GM18508 (cell line): ENCODE data around the gene GASK1A.

Experiments used
- ATAC-seq: cut with Tn5 transposase; IDR thresholded peaks from one replicate; pipeline ENCODE4 v1.9.1; 2021; ENCODE audit warnings: moderate number of reproducible peaks; ENCODE audit not compliant: insufficient read depth, unreplicated experiment

GASK1A gene

DNA sequence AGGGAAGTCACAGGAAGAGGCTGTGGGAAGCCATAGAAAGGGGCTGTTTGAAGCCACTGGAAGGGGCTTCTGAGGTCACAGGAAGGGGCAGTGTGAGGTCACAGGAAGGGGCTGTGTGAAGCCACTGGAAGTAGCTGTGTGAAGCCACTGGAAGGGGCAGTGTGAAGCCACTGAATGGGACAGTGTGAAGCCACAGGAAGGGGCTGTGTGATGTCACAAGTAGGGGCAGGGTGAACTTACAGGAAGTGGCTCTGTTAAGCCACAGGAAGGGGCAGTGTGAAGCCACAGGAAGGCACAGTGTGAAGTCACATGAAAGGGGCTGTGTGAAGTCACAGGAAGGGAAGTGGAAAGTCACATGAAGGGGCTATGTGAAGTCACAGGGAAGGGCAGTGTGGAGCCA lies 33.1 kb downstream of the GASK1A start:
- no peak for ATAC-seq

DNA sequence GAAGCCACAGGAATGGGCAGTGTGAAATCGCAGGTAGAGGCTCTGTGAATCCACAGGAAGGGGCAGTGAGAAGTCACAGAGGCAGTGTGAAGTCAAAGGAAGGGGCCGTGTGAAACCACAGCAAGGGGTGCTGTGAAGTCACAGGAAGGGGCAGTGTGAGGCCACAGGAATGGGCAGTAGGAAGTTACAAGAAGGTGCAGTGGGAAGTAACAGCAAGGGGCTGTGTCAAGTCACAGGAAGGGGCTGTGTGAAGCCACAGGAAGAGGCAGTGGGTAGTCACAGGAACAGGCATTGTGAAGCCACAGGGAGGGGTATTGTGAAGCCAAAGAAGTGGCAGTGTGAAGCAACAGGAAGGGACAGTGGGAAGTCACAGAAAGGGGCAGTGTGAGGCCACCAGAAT lies 34.1 kb downstream of the GASK1A start:
- ATAC-seq: no peak

GRCh38 chr3:43013743-43014155 lies 34.6 kb downstream of the GASK1A start:
- no peak for ATAC-seq

- ATAC-seq: no peak
These were observed 35.1 kb downstream of the GASK1A start for GRCh38 chr3:43014241-43014640.

DNA sequence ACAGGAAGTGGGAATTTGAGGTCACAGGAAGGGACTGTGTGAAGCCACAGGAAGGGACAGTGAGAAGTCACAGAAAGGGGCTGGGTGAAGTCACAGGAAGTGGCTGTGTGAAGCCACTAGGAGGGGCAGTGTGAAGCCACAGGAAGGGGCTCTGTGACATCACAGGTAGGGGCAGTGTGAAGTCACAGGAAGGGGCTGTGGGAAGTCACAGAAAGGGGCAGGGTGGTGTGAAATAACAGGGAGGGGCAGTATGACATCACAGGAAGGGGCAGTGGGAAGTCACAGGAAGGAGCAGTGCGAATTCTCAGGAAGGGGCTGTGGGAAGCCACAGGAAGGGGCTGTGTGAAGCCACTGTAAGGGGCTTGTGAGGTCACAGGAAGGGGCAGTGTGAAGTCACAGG lies 35.8 kb downstream of the GASK1A start:
- ATAC-seq: no peak

- no peak for ATAC-seq
These were observed 36.5 kb downstream of the GASK1A start for GRCh38 chr3:43015572-43015971.

- no peak for ATAC-seq
These were observed 37.1 kb downstream of the GASK1A start for GRCh38 chr3:43015991-43016865.

DNA sequence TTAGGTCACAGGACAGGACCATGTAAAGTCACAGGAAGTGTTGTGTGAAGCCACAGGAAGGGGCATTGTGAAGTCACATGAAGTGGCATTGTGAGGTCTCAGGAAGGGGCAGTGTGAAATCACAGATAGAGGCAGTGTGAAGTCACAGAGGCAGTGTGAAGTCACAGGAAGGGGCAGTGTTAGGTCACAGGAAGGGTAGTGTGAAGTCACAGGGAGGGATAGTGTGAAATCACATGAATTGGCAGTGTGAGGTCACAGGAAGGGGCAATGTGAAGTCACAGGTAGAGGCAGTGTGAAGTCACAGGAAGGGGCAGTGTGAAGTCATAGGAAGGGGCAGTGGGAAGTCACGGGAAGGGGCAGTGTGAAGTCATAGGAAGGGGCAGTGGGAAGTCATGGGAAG lies 37.9 kb downstream of the GASK1A start:
- ATAC-seq: no peak

GRCh38 chr3:43017593-43018195 lies 38.6 kb downstream of the GASK1A start:
- no peak for ATAC-seq

GRCh38 chr3:43018246-43018645 lies 39.1 kb downstream of the GASK1A start:
- ATAC-seq: no peak

GRCh38 chr3:43019006-43019809 lies 40.1 kb downstream of the GASK1A start:
- ATAC-seq: no peak

- ATAC-seq: no peak
These were observed 40.7 kb downstream of the GASK1A start for GRCh38 chr3:43019826-43020225.

DNA sequence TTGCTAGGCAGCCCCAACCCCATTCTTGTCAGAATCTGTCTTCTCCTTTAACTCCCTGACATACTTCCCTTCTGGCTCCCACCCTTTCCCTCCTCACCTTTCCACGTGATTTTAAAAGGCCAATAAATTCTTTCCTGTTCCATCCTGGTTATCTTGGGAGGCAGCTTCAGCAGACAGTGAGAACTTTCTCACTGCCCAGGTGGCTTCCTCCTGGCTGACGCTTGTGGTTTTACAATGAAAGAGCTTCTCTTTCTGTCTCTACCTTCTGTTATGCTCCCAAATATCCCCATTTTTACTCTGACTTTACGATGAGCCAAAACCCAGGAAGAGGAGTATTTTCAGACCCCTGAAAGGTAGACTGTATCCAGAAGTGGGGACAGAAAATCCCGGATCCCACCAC lies 42.1 kb downstream of the GASK1A start:
- no peak for ATAC-seq

DNA sequence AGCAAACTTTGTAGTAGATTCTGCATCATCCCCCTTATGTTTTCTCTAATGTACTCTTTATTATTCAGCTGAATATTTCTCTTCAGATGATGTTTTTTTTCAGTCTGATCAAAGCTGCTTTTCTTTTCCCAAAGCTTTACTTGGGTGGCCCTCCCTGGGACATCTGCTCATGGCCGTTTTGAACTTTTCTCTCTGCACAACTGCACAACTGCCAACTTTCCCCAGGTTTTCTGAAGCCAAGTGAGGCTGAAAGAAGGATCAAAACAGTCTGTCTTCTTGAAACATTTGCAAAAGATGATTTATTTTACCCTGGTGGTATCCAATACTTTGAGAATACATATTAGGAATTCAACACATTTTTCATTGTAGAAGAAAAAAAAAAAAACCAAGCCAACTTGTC lies 43.0 kb downstream of the GASK1A start:
- ATAC-seq: no peak

GRCh38 chr3:43023066-43023465 lies 44.0 kb downstream of the GASK1A start:
- no peak for ATAC-seq

- no peak for ATAC-seq
These were observed 44.6 kb downstream of the GASK1A start for GRCh38 chr3:43023746-43024145.

DNA sequence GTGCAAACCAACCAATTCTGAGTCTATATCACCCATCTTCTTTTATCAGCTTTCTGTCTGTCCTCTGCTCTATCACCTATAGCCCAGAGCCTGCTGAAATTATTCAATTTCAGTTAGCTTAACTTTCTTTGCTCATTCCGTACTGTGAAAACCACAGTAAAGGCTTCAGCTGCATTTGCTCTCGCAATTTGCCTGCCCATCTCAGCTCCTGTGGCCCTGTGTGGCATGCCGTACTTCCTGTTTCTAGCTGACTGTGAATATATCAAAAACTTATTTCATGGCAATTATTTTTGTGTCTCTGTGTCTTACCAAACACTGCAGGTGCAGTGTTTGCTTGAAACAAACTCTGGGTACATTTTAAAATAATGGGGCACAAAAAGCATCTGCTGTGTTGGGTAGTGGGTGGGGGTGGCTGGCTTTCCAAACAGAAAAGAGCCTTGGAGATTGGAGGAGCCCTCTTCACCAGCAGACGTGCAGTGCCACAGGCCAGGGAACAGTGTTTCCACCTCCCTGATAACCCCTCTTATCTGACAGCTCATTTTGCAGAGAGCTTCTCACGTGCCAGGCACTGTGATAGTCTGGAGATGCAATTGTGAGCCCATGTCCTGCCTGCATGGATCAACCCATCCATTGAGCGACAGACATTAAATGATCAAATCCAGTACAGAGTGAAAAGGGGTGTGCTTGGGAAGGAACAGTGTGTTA lies 45.2 kb downstream of the GASK1A start:
- no peak for ATAC-seq

DNA sequence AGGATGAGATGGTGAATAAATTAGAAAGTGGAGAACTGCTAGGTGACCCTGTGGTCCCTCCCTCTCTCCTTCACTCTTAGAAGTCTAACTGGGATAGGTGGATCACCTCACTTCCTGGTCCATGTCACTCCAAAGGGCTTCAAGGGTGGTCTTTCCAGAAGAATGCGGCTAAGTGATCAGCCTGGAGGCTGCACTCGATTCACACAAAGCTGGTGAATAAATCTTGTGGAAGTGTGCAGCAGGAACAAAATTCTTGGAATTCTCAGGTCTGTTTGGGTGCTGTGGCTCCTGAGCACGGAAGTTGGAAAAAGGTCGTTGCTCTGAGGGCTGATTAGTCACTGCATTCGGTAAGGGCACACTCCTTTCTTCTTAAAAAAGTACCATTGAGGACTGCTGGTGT lies 46.3 kb downstream of the GASK1A start:
- no peak for ATAC-seq

GRCh38 chr3:43028001-43028400 lies 48.9 kb downstream of the GASK1A start:
- no peak for ATAC-seq

DNA sequence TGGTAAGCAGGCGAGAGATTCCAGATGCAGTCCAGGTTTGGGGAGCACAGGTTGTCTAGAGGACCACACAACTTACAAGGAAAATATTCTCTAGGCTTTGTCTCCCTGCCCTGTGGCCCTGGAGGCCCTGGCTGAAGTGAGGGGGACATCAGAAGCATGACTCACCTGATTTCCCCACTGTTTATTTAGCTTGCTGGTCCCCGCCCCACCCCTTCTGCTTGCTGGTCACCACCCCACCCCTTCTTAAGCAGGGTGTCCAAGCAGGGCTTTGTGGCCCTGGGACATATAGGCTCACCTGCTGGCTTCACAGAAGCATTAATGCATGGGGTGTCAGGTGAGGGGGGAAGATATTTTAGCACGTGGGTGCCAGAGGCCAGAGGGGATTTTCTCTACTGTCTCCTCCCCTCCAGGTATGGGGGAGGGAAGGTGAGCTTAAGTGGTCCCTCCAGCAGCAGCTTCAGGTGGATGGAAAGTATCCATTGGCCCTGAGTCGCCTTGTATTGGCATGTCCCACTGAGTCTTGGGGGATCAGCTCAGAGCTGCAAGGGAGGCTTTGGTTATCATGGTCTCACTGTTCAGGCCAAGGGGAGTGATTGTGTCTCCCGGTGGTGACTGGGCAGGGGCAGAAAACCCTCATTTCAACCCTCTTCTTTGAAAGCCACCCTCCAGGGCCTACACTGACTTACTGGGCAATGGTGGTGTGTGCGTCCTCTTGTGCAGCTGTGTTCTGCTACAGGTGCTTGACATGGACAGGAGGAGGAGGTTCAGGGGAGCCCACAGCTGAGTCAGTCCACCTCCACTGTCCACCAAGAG lies 49.8 kb downstream of the GASK1A start:
- no peak for ATAC-seq
